ENCODE data around the gene ADGRF4.

Gene ADGRF4

DNA sequence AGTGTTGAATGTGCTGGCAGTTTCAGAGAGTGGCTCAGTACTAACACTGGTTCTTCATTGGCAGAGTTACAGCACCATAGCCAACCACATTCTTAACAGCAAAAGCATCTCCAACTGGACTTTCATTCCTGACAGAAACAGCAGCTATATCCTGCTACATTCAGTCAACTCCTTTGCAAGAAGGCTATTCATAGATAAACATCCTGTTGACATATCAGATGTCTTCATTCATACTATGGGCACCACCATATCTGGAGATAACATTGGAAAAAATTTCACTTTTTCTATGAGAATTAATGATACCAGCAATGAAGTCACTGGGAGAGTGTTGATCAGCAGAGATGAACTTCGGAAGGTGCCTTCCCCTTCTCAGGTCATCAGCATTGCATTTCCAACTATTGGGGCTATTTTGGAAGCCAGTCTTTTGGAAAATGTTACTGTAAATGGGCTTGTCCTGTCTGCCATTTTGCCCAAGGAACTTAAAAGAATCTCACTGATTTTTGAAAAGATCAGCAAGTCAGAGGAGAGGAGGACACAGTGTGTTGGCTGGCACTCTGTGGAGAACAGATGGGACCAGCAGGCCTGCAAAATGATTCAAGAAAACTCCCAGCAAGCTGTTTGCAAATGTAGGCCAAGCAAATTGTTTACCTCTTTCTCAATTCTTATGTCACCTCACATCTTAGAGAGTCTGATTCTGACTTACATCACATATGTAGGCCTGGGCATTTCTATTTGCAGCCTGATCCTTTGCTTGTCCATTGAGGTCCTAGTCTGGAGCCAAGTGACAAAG is 17.0 kb upstream of the ADGRF4 start:
- DNase-seq (ENCODE audit: low spot score): peak; percentile 20

DNA sequence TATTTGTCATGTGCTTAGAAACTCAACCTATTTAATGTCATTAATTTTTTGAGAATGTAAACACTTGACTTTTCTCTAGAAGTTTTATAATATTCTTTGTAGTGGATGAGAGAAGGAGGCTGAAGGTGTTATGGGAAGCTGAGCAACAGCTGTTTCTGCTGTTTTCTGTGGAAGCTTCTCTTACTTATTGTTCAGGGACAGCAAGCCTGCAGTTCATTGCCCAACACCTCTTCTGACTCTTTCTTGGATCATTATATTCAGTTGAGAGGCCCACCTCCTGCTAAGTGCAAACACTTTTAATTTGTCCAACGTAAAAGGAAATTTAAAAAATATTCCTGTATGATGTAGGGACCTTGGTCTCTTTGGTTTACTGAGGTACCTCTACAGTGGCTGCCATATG is 12.0 kb upstream of the ADGRF4 start:
- DNase-seq (ENCODE audit: low spot score): no peak

DNA sequence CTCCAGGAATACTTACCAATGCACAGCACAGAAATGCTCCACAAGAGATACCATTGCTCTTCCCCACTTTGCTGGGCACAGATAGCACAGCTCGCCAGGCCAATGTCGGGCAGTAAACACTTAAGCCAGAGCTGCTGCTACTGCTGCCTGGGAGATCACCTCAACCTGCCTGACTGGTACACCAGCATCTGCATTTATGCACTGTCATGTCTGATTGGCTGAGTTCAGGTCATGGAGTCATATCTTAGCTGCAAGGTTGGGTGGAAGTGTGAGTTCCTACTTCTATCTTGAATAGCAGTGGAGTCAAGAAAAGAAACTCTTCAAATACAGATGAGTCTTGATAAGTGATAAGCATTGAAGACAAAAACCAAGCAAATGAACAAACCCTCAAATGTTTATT is 10.9 kb upstream of the ADGRF4 start:
- DNase-seq (ENCODE audit: low spot score): no peak

DNA sequence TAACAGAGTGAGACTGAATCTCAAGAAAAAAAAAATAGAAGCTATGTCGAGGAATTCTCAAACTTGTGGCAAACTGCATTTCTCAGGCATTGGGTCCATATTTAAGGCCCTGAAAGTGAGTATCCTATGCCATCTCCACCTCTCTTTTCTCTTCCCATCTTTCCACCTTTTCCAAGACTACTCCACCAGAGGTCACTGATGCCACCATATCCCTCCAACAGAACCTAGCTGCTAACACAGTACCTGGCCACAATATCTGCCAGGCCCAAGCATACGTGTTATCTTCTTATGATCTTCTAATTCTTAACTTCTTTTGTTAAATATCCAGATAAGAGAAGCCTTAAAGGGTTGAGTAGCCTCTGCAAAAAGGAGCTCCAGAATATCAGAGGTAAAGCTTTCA is 8.2 kb upstream of the ADGRF4 start:
- DNase-seq (ENCODE audit: low spot score): no peak

DNA sequence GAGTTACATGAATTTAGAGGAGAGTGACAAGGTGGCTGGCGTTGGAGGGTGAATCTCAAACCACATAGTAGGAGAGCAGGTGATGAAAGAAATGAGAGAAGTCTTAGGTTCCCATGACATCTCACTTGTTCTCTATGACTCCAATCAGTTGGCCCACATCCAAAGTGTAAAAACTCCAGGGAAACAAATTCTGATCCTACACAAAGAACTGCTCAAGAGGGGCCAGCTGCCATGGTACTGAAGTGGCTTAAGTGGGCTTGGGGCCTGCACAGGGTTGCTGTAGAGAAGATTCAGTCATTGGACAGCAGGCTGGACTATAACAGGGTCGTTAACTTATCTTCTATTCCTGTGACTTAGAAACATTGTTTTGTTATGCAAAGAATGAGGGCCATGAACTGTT is 7.6 kb upstream of the ADGRF4 start:
- DNase-seq (ENCODE audit: low spot score): no peak

- no peak for DNase-seq (ENCODE audit: low spot score)
Observed at GRCh38 chr6:47697925-47698324, 455 bp upstream of the ADGRF4 start.

GRCh38 chr6:47700053-47700452 is 1.7 kb downstream of the ADGRF4 start:
- DNase-seq (ENCODE audit: low spot score): peak; percentile 54

DNA sequence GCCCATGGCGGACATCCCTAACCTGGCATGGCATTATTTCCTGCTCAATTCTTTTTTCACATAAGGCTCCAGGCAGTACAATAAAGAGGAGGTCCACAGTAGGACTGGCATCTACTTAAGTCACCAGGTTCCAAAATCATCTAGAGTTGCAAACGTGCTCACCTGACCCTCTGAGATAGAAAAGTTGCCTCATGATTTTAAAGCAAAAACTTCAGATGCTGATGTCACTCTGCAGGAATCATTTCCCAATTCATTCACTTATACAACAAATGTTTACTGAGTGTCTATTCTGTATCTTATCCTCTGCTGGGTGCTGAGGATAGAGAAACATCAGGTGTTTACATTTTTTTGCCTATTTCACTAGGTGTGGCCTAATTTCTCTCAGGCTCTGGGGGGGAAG is 2.2 kb downstream of the ADGRF4 start:
- no peak for DNase-seq (ENCODE audit: low spot score)

GRCh38 chr6:47701363-47701762 is 3.0 kb downstream of the ADGRF4 start:
- DNase-seq (ENCODE audit: low spot score): no peak

- no peak for DNase-seq (ENCODE audit: low spot score)
Observed at GRCh38 chr6:47709160-47709559, 10.8 kb downstream of the ADGRF4 start.

GRCh38 chr6:47710295-47710694 is 11.9 kb downstream of the ADGRF4 start:
- DNase-seq (ENCODE audit: low spot score): no peak

- DNase-seq (ENCODE audit: low spot score): no peak
Observed at GRCh38 chr6:47713200-47713599, 14.8 kb downstream of the ADGRF4 start.

DNA sequence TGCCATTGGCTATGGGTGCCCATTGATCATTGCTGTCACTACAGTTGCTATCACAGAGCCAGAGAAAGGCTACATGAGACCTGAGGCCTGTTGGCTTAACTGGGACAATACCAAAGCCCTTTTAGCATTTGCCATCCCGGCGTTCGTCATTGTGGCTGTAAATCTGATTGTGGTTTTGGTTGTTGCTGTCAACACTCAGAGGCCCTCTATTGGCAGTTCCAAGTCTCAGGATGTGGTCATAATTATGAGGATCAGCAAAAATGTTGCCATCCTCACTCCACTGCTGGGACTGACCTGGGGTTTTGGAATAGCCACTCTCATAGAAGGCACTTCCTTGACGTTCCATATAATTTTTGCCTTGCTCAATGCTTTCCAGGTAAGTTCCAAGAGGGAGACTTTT is 16.4 kb downstream of the ADGRF4 start:
- no peak for DNase-seq (ENCODE audit: low spot score)

DNA sequence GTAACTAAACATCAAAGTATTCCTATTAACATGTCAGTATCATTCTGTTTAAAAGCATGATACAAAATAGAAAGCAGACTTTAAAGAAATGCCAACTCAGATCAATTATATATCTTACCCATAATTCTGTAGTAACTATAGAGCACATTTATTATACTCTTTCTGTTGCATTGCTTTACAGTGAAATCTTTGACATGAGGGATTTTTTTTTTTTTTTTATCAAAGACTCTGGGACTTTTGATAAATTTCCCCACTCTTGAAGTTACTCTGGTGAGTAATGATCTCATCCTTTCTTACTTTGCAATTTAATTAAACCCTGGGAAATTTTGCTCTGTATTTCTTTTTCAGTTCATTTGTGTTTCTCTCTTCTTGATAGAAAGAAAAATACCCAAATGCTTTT is 17.4 kb downstream of the ADGRF4 start:
- DNase-seq (ENCODE audit: low spot score): no peak

DNA sequence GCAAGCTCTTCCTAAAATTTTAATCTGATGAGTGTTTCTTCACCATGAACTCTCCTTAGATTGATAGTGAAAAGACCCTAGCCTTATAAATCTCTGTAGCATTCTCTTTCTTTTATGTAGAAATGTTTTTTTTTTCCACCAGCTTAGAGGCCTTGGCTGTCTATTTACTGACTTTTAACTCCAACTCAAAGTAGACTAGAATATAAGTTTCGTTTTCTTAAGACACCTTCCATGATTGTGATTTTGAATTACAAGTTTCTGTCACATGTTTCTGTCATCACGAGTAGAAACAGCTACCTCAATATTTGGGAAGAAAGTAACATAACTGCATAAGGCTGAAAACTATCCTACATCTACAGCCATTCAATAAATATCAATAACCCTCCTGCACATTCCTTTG is 17.8 kb downstream of the ADGRF4 start:
- no peak for DNase-seq (ENCODE audit: low spot score)

DNA sequence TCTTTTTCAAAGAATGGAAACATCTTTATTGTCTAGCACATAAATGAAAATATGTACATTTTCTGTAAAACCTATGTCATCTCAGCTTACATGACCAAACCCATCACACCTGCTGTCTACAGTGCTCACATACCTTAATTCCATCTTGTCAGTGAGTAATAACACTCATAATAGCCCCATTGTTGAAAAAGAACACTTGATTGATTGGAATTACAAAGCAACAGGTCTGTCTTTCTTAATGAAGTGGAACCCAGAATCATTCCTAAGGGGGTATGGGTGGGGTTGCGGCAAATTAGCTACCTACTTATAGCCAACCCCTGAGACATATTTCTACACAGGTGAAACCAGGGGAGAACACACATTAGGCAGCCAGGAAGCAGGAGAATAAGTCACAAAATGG is 20.2 kb downstream of the ADGRF4 start:
- DNase-seq (ENCODE audit: low spot score): no peak

GRCh38 chr6:47721189-47721588 is 22.8 kb downstream of the ADGRF4 start:
- DNase-seq (ENCODE audit: low spot score): no peak

- DNase-seq (ENCODE audit: low spot score): no peak
Observed at GRCh38 chr6:47722194-47722593, 23.8 kb downstream of the ADGRF4 start.

- DNase-seq (ENCODE audit: low spot score): no peak
Observed at GRCh38 chr6:47724300-47724699, 25.9 kb downstream of the ADGRF4 start.

DNA sequence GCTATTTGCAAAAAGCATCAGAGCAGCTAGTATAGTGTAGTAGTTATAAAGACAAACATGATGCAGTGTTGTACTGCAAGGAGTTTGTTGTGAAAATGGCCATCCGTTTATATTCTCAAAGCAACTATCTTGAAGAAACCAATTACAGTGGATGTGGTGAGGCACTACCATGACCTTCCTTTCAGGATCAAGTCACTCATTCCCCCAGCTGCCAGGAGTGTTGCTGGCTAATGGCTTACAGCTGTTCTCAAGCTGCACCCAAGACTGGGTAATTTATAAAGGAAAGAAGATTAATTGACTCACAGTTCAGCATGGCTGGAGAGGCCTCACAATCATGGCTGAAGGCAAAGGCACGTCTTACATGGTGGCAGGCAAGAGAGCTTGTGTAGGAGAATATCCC is 29.0 kb downstream of the ADGRF4 start:
- DNase-seq (ENCODE audit: low spot score): no peak

DNA sequence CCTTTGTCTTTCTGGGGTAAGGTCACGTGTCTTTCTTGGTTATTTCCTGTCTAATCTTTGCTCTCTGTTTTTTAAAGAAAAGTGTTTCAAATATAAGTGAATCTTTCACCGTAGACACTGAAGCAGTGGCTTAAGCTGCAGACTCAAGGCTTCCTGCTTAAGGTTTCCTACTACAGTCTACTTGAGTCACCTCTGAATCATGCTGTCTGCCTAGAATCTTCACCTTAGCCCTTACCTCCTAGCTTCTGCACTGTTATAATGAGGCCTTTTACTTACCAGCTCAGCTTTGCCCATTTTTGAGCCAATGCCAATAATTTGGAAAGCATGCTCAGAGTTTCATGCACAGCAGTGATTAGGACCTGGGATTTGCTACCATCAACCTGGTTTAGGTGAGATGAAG is 30.6 kb downstream of the ADGRF4 start:
- DNase-seq (ENCODE audit: low spot score): no peak

DNA sequence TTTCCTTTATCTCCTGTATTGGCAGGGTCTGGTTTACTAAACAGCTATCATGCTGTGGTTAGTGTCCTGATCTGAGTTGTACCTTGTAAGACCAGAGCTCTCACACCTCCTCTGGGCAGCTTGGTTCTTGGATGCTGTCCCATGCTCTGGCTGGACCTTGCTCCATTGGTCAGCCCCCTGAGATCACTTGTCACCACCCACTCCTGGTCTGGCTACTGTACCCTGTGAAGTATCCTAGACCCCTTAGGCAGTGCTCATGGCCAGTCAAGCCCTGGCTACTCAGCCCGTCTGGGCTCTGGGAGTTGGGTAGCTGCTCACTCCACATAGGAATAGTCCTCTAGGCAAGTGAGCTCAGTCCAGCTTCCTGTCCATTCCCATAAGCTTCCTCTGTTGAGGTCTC is 31.1 kb downstream of the ADGRF4 start:
- DNase-seq (ENCODE audit: low spot score): no peak

GRCh38 chr6:47733879-47734558 is 35.6 kb downstream of the ADGRF4 start:
- DNase-seq (ENCODE audit: low spot score): no peak
